Mesenchymal stem cell (in vitro differentiated cells and primary cell): Measurements from ENCODE around the gene MACO1.

Experiments
- DNase-seq: peaks from one replicate; pipeline ENCODE4 v3.0.0-alpha.2; 2013
- H2AFZ ChIP-seq: one replicate; pipeline ENCODE4 v1.6.1; 2013; ENCODE audit warnings: low read depth, mild to moderate bottlenecking, control low read depth, inconsistent platforms, low read length, moderate library complexity
- H2AK5ac ChIP-seq: 2 replicates; pipeline ENCODE4 v1.6.1; 2013; ENCODE audit warnings: low read length, moderate library complexity, mild to moderate bottlenecking, inconsistent platforms; ENCODE audit not compliant: severe bottlenecking
- H2BK120ac ChIP-seq: one replicate; pipeline ENCODE4 v1.6.1; 2013; ENCODE audit warnings: low read depth, mild to moderate bottlenecking, inconsistent platforms, low read length, moderate library complexity
- H2BK12ac ChIP-seq, 2 experiments: one replicate each; pipeline ENCODE4 v1.6.1; 2013; ENCODE audit warnings: inconsistent platforms in 2 of 2, low read length in 2 of 2, mild to moderate bottlenecking in 2 of 2, moderate library complexity in 2 of 2, control low read depth in 1 of 2
- H2BK15ac ChIP-seq: one replicate; pipeline ENCODE4 v1.6.1; 2013; ENCODE audit warnings: mild to moderate bottlenecking, low read depth, inconsistent platforms; ENCODE audit not compliant: poor library complexity, severe bottlenecking
- H2BK5ac ChIP-seq: 2 replicates; pipeline ENCODE4 v1.6.1; 2013; ENCODE audit warnings: low read depth, mild to moderate bottlenecking, low read length, control low read depth, inconsistent platforms; ENCODE audit not compliant: poor library complexity, severe bottlenecking
- H3K14ac ChIP-seq, 2 experiments: one replicate each; pipeline ENCODE4 v1.6.1; 2013; ENCODE audit warnings: inconsistent platforms in 2 of 2, low read length in 2 of 2, control low read depth in 1 of 2, mild to moderate bottlenecking in 1 of 2, moderate library complexity in 1 of 2
- H3K18ac ChIP-seq, 2 experiments: one replicate each; pipeline ENCODE4 v1.6.1; 2013; ENCODE audit warnings: inconsistent platforms in 2 of 2, low read length in 2 of 2, control low read depth in 1 of 2, low read depth in 1 of 2, mild to moderate bottlenecking in 1 of 2
- H3K23ac ChIP-seq, 2 experiments: one replicate each; pipeline ENCODE4 v1.6.1; 2013; ENCODE audit warnings: inconsistent platforms in 2 of 2, low read length in 2 of 2, mild to moderate bottlenecking in 2 of 2, moderate library complexity in 2 of 2, control low read depth in 1 of 2
- H3K27ac ChIP-seq: 2 replicates; pipeline ENCODE4 v1.5.1; 2013; ENCODE audit warnings: mild to moderate bottlenecking, moderate library complexity, low read length, control low read depth, inconsistent platforms; ENCODE audit not compliant: poor library complexity, severe bottlenecking
- H3K27me3 ChIP-seq, 2 experiments: 2 replicates each; pipeline versions ENCODE4 v1.6.1 to v1.7.0; 2013; ENCODE audit warnings: low read length in 2 of 2, mild to moderate bottlenecking in 2 of 2, moderate library complexity in 2 of 2, control low read depth in 1 of 2, inconsistent platforms in 1 of 2; ENCODE audit not compliant: control insufficient read depth in 1 of 2, insufficient read depth in 1 of 2
- H3K36me3 ChIP-seq, 2 experiments: 2 replicates each; pipeline versions ENCODE4 v1.6.1 to v1.7.0; 2013; ENCODE audit warnings: low read length in 2 of 2, control low read depth in 1 of 2, inconsistent platforms in 1 of 2, low read depth in 1 of 2, mild to moderate bottlenecking in 1 of 2; ENCODE audit not compliant: insufficient read depth in 2 of 2, control insufficient read depth in 1 of 2
- H3K4ac ChIP-seq, 2 experiments: one replicate each; pipeline ENCODE4 v1.6.1; 2013; ENCODE audit warnings: inconsistent platforms in 2 of 2, low read length in 2 of 2, mild to moderate bottlenecking in 2 of 2, moderate library complexity in 2 of 2, control low read depth in 1 of 2, low read depth in 1 of 2
- H3K4me1 ChIP-seq: 2 replicates; pipeline ENCODE4 v1.6.1; 2013; ENCODE audit warnings: low read depth, low read length, control low read depth; ENCODE audit not compliant: control insufficient read depth, insufficient read depth
- H3K4me2 ChIP-seq: 2 replicates; pipeline ENCODE4 v1.6.1; 2013; ENCODE audit warnings: low read length, mild to moderate bottlenecking, inconsistent platforms; ENCODE audit not compliant: poor library complexity, severe bottlenecking
- H3K4me3 ChIP-seq, 2 experiments: 2 replicates each; pipeline versions ENCODE4 v1.5.1 to v1.7.0; 2013; ENCODE audit warnings: low read length in 2 of 2, mild to moderate bottlenecking in 2 of 2, control low read depth in 1 of 2, low read depth in 1 of 2; ENCODE audit not compliant: insufficient read depth in 1 of 2
- H3K79me1 ChIP-seq: replicated peaks from 2 replicates; pipeline ENCODE4 v1.6.1; 2013; ENCODE audit warnings: mild to moderate bottlenecking, control low read depth, low read length, inconsistent platforms; ENCODE audit not compliant: poor library complexity, severe bottlenecking
- H3K9ac ChIP-seq: 2 replicates; pipeline ENCODE4 v1.7.0; 2013; ENCODE audit warnings: mild to moderate bottlenecking, low read length, moderate library complexity
- H3K9me3 ChIP-seq: 2 replicates; pipeline ENCODE4 v1.7.0; 2013; ENCODE audit warnings: mild to moderate bottlenecking, low read length; ENCODE audit not compliant: control insufficient read depth
- H4K8ac ChIP-seq: one replicate; pipeline ENCODE4 v1.6.1; 2013; ENCODE audit warnings: inconsistent platforms, mild to moderate bottlenecking, low read length, moderate library complexity
- H4K91ac ChIP-seq: one replicate; pipeline ENCODE4 v1.6.1; 2013; ENCODE audit warnings: mild to moderate bottlenecking, low read length, inconsistent platforms
- WGBS: methylation state at CpG from one replicate; pipeline ENCODE4 v1.1.7; 2013; ENCODE audit warnings: mixed read lengths; 5-methylcytosine and 5-hydroxymethylcytosine counted together

MACO1 gene

DNA sequence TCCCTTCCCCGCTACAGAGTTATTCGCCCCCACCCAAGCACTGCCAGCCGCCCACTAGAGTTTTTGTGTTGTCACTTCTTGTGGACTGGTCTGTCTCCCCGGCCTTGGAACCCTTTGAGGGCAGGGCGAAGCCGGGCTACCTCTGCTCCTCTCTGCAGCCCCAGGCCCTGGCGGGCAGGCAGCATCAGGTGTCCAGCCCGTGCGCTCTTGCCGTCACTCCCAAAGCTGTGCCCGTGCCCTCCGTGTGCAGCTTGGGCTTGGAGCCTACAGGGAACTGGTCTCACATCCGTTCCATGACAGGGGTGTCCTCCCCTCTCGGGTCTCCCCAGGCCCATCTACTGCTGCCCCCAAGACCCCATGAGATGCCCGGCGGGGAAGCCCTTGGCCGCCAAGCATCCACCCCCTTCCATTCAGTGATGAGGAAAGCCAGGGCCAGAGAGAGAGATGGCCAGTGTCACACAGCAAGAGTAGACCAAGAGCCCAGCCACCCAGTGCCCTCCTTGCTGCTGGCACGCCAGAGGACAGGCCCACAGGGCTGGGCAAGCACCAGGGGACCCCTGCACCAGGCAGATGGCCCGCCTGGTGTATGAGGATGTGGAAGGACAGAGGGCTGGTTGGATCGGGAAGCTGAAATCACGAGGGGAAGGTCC lies 97.4 kb downstream of the MACO1 start:
- no peak overlapping the region for H3K27ac ChIP-seq
- H2BK15ac ChIP-seq = no peak overlapping the region
- 91% methylated on average over 20 of the region's 21 CpGs for WGBS
- H2AFZ ChIP-seq = no peak overlapping the region
- no peak overlapping the region for H3K4ac ChIP-seq
- H3K4me3 ChIP-seq = no peak overlapping the region
- no peak overlapping the region for H3K18ac ChIP-seq
- no peak overlapping the region for H2AK5ac ChIP-seq
- H2BK120ac ChIP-seq = no peak overlapping the region
- peaks cover 6% of the 10 kb centered on the region for H3K4me1 ChIP-seq
- no peak overlapping the region for H4K8ac ChIP-seq
- H2BK5ac ChIP-seq = no peak overlapping the region
- no peaks in the 10 kb centered on the region for H3K79me1 ChIP-seq
- peaks cover 8 to 73% of the 10 kb centered on the region in 2 experiments for H3K27me3 ChIP-seq
- no peak overlapping the region for H3K23ac ChIP-seq
- no peak overlapping the region for H4K91ac ChIP-seq
- H3K9me3 ChIP-seq = peaks cover 13% of the 10 kb centered on the region
- H3K14ac ChIP-seq = peak overlapping the region in 1 of 2 experiments; percentile 8
- H3K4me2 ChIP-seq = no peak overlapping the region
- no peaks in the 10 kb centered on the region for H3K36me3 ChIP-seq
- no peak for DNase-seq
- H3K9ac ChIP-seq = no peak overlapping the region
- H2BK12ac ChIP-seq = no peak overlapping the region

DNA sequence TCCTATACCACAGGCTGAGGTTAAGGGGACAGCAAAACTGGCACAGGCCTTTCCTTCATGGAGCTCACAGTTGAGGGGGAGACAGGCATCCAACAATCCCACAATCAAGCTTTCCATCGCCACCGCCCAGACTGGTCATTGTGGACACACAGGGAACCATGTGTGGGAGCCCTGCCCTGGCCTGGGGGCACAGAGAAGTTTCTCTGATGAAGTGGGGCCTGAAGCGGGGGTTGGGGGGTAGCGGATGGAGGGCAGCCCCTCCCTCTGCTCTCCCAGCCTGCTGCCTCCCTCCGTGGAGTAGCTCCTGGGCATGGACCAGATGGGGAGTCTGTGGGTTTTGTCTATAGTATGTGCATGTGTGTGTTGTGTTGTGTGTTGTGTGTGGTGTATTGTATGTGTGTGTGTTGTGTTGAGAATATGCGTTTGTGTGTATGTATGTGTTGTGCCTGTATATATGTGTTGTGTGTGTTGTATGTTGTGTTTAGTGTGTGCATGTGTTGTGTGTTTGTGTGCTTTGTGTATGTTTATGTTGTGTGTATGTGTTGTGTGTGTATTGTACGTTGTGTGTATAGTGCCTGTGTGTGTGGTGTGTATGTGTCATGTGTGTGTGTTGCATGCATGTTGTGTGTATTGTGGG lies 98.3 kb downstream of the MACO1 start:
- DNase-seq = no peak
- no peak overlapping the region for H2BK12ac ChIP-seq
- H3K9me3 ChIP-seq = peaks cover 13% of the 10 kb centered on the region
- 87% methylated on average over 7 of the region's 7 CpGs for WGBS
- no peak overlapping the region for H2BK15ac ChIP-seq
- no peak overlapping the region for H3K23ac ChIP-seq
- H4K91ac ChIP-seq = no peak overlapping the region
- no peak overlapping the region for H3K9ac ChIP-seq
- H2BK120ac ChIP-seq = no peak overlapping the region
- no peak overlapping the region for H2BK5ac ChIP-seq
- no peak overlapping the region for H4K8ac ChIP-seq
- peaks cover 8 to 66% of the 10 kb centered on the region in 2 experiments for H3K27me3 ChIP-seq
- H3K4me1 ChIP-seq = peaks cover 4% of the 10 kb centered on the region
- H3K4ac ChIP-seq = no peak overlapping the region
- H3K18ac ChIP-seq = no peak overlapping the region
- H3K79me1 ChIP-seq = no peaks in the 10 kb centered on the region
- no peak overlapping the region for H2AK5ac ChIP-seq
- no peaks in the 10 kb centered on the region for H3K36me3 ChIP-seq
- no peak overlapping the region for H3K4me2 ChIP-seq
- H3K4me3 ChIP-seq = no peak overlapping the region
- H2AFZ ChIP-seq = no peak overlapping the region
- peak overlapping the region in 1 of 2 experiments; percentile 9 for H3K14ac ChIP-seq
- no peak overlapping the region for H3K27ac ChIP-seq

DNA sequence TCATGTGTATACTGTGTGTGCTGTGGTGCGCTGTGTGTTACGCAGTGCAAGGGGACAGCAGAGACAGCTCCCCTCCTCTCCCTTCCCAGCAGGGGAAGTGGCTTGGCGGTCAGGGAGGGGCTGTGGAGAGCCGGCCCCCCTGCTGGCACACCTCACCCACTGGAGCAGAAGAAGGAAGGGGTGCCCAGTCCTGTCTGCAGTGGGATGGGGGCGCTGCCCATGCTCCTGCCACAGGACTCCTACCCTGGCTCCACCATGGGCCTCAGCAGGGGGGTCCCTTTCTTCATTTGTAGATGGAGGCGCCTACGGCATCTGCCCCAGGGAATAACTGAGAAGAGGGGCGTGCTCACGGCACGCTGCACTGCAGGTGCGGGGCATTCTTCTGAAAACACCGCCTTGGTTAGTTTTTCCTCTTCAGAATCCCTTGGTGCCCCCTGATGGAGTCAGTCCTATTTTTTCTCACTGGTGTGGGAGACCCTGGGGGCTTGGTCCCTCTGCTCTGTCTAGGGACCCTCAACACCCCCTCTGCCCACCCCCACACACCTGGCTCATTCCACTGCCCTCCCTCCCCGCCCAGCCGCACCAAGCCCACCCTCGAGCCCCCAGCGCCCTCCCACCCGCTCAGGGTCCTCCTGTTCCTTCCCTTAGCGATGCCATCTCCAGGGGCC lies 99.0 kb downstream of the MACO1 start:
- Histone ChIP-seq H2BK5ac (no peak overlapping the region), H3K4me1 (peaks cover 4% of the 10 kb centered on the region), H3K4me2 (no peak overlapping the region), H2AFZ (no peak overlapping the region), H2BK120ac (no peak overlapping the region), H2AK5ac (no peak overlapping the region), H3K36me3 (no peaks in the 10 kb centered on the region), H3K14ac (peak overlapping the region in 1 of 2 experiments; percentile 9), H3K79me1 (no peaks in the 10 kb centered on the region), H3K23ac (no peak overlapping the region), H3K27me3 (peaks cover 6 to 65% of the 10 kb centered on the region in 2 experiments), H4K91ac (no peak overlapping the region), H4K8ac (no peak overlapping the region), H3K9ac (no peak overlapping the region), H3K18ac (no peak overlapping the region), H3K4ac (no peak overlapping the region), H3K27ac (no peak overlapping the region), H3K9me3 (peaks cover 11% of the 10 kb centered on the region), H3K4me3 (no peak overlapping the region), H2BK15ac (no peak overlapping the region), H2BK12ac (no peak overlapping the region)
- 93% methylated on average over 16 of the region's 18 CpGs for WGBS
- DNase-seq = no peak
